ENCODE measurements around the gene AP3B1.

The AP3B1 gene

DNA sequence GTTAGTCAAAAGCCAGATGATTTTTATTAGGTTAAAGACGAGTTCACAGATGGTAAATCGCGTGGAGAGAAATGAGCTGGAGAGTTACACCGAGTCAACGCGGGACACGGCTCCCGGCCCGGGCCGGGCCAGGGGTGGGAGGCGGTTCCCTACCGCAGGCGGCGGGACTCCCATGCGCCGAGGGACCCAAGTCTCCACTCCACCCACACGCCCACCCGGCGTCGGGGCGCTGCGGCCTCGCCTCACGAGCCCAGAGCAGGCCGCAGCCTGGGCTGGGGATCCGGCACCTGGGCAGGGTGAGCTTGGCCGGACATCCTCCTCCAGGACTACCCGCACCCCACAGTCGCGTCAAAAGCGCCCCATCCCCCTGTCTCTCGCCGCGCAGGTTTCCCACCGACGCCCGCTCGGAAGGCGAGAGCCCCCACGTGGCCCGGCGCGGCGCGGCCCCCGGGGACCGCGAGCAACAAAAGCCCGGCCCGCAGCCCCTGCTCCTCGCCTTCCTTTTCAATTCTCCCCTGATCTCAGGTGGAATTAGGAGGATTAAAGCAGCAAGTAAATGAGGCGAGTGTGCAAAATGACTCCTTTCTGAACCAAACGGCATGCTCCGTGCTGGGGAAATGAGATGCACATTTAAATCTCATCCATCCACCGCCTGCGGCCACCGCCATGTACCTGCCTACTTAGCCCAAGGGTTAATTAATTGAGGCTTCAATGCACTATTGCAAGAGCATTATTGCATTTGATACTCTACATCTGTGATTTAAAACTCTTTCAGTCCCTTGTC lies 321.8 kb downstream of the AP3B1 start:
- peak overlapping the region; percentile 25 for H3K4me3 ChIP-seq (ENCODE audit: low read depth, low read length)
- TF ChIP-seq, protein P1, sequence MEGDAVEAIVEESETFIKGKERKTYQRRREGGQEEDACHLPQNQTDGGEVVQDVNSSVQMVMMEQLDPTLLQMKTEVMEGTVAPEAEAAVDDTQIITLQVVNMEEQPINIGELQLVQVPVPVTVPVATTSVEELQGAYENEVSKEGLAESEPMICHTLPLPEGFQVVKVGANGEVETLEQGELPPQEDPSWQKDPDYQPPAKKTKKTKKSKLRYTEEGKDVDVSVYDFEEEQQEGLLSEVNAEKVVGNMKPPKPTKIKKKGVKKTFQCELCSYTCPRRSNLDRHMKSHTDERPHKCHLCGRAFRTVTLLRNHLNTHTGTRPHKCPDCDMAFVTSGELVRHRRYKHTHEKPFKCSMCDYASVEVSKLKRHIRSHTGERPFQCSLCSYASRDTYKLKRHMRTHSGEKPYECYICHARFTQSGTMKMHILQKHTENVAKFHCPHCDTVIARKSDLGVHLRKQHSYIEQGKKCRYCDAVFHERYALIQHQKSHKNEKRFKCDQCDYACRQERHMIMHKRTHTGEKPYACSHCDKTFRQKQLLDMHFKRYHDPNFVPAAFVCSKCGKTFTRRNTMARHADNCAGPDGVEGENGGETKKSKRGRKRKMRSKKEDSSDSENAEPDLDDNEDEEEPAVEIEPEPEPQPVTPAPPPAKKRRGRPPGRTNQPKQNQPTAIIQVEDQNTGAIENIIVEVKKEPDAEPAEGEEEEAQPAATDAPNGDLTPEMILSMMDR (IDR thresholded peaks at IDR 0.05; ENCODE audit: low read depth, low read length, missing control alignments), result peak; percentile 26

DNA sequence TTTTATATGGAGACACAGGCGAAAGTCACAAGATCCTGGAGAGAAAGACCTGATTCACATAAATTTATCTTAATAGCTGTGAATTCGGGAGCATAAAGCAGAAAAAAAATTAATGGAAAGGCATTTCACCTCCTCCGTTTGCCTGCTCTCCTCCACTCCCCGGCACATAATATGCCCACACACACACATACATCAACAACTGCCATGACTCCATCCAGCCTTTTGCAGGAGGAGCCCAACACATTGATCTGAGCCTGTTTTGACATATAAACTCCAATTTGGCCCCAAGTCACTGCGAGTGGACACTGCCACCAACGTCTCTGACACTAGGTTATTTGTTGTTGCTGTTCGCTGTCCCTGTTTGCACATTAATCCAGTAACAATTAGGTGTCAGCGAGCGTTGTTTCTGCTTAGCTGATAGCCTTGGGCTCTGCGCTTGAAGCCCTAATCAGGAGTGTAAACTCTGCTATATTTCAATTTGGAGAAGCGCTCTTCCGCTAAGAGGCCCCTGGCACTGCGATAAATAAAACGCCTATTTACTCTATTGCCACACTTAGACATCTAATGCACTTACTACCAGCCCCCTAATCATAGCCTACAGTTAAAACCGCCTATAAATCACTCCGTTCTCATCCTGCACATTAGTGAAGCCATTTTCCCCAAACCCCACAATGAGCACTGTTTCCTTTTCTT lies 322.6 kb downstream of the AP3B1 start:
- DNase-seq (ENCODE audit: low read depth), result no peak
- TF ChIP-seq, protein P1 (IDR thresholded peaks at IDR 0.05; ENCODE audit: low read depth, low read length, missing control alignments), result no peak
- H3K4me3 ChIP-seq (ENCODE audit: low read depth, low read length), result peak overlapping the region; percentile 25
- in situ Hi-C loops (cut with HindIII; ENCODE audit: low sequenced_read_pairs), result no loop called here

More for the DNA sequence above, 321.8 kb downstream of the AP3B1 start:
- in situ Hi-C loops (cut with HindIII; ENCODE audit: low sequenced_read_pairs), result no loop called here
- no peak for DNase-seq (ENCODE audit: low read depth)

DNA sequence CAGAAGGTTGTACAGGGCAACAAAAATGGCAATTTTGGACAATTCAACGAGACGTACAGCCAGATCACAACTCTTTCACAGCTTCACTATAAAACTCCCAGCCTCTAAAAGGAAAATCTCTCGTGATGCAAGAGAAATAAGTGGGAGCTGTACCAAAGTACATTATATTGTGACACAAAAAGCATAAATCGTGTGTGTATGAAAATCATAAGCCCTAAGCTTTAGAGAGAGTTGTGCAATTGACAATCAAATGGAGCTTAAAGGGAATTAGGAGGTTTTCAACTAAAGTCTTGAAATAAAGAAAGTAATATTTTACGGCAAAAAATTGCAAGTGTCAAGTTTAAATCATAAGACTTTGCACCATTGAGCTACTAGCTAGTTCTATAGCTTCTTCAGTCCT lies 323.6 kb downstream of the AP3B1 start:
- TF ChIP-seq, protein P1 (IDR thresholded peaks at IDR 0.05; ENCODE audit: low read depth, low read length, missing control alignments), result no peak

DNA sequence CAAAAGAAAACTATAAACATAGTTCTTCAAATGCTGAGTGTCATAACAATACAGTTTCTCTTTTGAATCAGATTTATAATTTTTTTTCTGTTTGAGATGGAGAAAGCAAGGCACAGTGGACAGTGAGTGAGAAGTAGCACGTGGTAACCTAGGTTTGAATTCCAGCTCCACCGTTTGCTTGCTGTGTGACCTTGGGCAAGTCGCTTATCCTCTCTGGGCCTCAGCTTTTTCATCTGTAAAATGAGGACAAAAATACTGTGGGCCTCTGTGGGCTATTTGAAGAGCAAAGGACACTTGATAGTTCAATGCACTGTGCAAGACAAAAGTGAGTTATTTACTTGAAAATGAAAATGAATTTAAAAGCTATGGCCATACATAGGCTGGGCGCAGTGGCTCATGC lies 330.7 kb downstream of the AP3B1 start:
- no peak for DNase-seq (ENCODE audit: low read depth)
- in situ Hi-C loops (cut with HindIII; ENCODE audit: low sequenced_read_pairs), result no loop called here
- H3K4me3 ChIP-seq (ENCODE audit: low read depth, low read length), result no peak overlapping the region
- TF ChIP-seq, protein P1 (IDR thresholded peaks at IDR 0.05; ENCODE audit: low read depth, low read length, missing control alignments), result no peak

More for the DNA sequence above, 323.6 kb downstream of the AP3B1 start:
- in situ Hi-C loops (cut with HindIII; ENCODE audit: low sequenced_read_pairs), result no loop called here
- no peak for DNase-seq (ENCODE audit: low read depth)
- H3K4me3 ChIP-seq (ENCODE audit: low read depth, low read length), result no peak overlapping the region

DNA sequence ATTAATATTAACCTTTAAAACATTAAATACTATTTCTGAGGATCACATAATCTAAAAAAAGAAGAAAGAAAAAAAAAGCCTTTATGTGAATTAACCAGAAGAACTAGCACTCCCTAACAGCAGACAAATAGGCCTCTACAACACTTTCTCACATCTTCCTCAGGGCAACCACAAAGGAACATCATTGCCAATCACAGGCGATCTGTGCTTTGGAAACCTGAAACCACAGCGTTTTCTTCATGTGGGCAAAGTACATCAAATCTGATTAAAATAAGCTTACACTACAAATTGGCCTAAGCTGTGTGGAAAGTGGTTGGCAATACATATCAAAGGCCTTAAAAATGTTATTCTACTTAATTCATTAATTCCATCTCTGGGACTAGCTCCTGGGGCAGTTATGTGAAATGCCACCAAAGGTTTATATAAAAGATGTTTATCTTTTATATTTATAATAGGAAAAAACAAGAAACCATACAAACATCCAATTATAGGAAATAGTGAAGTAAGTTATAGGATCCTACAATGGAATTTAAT lies 333.6 kb downstream of the AP3B1 start:
- no peak for DNase-seq (ENCODE audit: low read depth)
- TF ChIP-seq, protein P1 (IDR thresholded peaks at IDR 0.05; ENCODE audit: low read depth, low read length, missing control alignments), result no peak
- in situ Hi-C loops (cut with HindIII; ENCODE audit: low sequenced_read_pairs), result no loop called here
- H3K4me3 ChIP-seq (ENCODE audit: low read depth, low read length), result no peak overlapping the region

DNA sequence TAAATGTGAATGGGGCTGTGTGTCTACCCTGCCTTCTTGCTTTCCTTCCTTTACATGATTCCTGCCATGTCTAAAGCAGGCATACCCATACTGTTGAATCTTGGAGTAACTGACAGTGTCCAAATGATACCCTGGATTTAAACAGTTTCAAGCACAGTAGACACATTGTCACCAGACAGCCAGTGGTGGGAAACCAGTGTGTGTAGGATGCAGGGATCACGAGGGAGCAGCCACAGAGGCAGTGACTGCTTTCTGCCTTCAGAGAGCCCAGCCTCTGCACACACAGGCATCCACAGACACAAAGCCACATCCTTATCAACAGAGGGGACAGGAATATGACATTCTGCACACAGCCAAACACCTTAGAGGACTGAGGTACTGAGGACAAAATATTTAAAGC lies 334.2 kb downstream of the AP3B1 start:
- H3K4me3 ChIP-seq (ENCODE audit: low read depth, low read length), result no peak overlapping the region
- in situ Hi-C loops (cut with HindIII; ENCODE audit: low sequenced_read_pairs), result no loop called here
- TF ChIP-seq, protein P1 (IDR thresholded peaks at IDR 0.05; ENCODE audit: low read depth, low read length, missing control alignments), result no peak
- no peak for DNase-seq (ENCODE audit: low read depth)
